H1 (cell line): ENCODE results near the gene NR4A3. TPM values are rescaled to one million over a fixed set of nuclear protein-coding genes. Genes with fewer than 3 reads are reported as not detected.
A peak's percentile ranks its signal among the peaks of the same experiment; 100 is the strongest.

Experiments
- CTCF ChIA-PET: fragments of 300-600 bp; sonication (Branson Sonifier 250); formaldehyde crosslinking; loops from one replicate; lab custom pipeline; 2021; ENCODE audit not compliant: partially characterized antibody; lab: Charles Lee
- POLR2A ChIA-PET: fragments of 300-600 bp; sonication (Branson Sonifier 250); formaldehyde crosslinking; loops from one replicate; lab custom pipeline; 2021; ENCODE audit warnings: inconsistent platforms; ENCODE audit not compliant: partially characterized antibody; lab: Charles Lee
- DNase-seq, 2 experiments: peaks; one replicate each; pipeline versions ENCODE4 v3.0.0 to v3.0.0-alpha.2; 2010 to 2022; ENCODE audit warnings: low spot score in 2 of 2, low read depth in 1 of 2, mixed read lengths in 1 of 2
- FAIRE-seq: peaks from 2 replicates; lab custom pipeline; 2011; peaks lifted over from hg19 to GRCh38; lab: Jason Lieb, UNC
- H2AFZ ChIP-seq: 2 replicates; pipeline ENCODE4 v1.8.1; 2012; ENCODE audit warnings: low read length, inconsistent platforms
- H2AK5ac ChIP-seq: 2 replicates; pipeline ENCODE4 v1.6.1; 2013; ENCODE audit warnings: low read depth, low read length
- H2BK120ac ChIP-seq: replicated peaks from 2 replicates; pipeline ENCODE3; 2013; ENCODE audit warnings: low read depth, low read length, inconsistent platforms
- H2BK12ac ChIP-seq: 2 replicates; pipeline ENCODE4 v1.6.1; 2013; ENCODE audit warnings: low read depth, low read length
- H2BK15ac ChIP-seq: 2 replicates; pipeline ENCODE4 v1.6.1; 2013; ENCODE audit warnings: low read length
- H2BK20ac ChIP-seq: 2 replicates; pipeline ENCODE4 v1.6.1; 2013; ENCODE audit warnings: low read length
- H2BK5ac ChIP-seq: 2 replicates; pipeline ENCODE4 v1.6.1; 2013; ENCODE audit warnings: low read depth, low read length
- H3K14ac ChIP-seq: 2 replicates; pipeline ENCODE4 v1.6.1; 2013; ENCODE audit warnings: inconsistent platforms; ENCODE audit not compliant: insufficient read length
- H3K18ac ChIP-seq: 2 replicates; pipeline ENCODE4 v1.6.1; 2013; ENCODE audit warnings: low read length; ENCODE audit errors: extremely low read depth
- H3K23ac ChIP-seq: 2 replicates; pipeline ENCODE4 v1.6.1; 2013; ENCODE audit warnings: inconsistent platforms; ENCODE audit not compliant: insufficient read length
- H3K23me2 ChIP-seq: 2 replicates; pipeline ENCODE4 v1.6.1; 2013; ENCODE audit warnings: low read depth, low read length
- H3K27ac ChIP-seq: 2 replicates; pipeline ENCODE4 v1.6.1; 2011; ENCODE audit warnings: low read depth, low read length, inconsistent platforms
- H3K27me3 ChIP-seq, 4 experiments: replicated peaks in 1 of 4; 1 replicate in 1 of 4; 2 replicates in 3 of 4; pipeline versions ENCODE4 v1.6.1 to v1.8.1; 2011 to 2013; ENCODE audit warnings: low read length in 3 of 4, mild to moderate bottlenecking in 3 of 4, inconsistent platforms in 2 of 4, mixed read lengths in 2 of 4, moderate library complexity in 1 of 4; ENCODE audit not compliant: control insufficient read depth in 3 of 4, insufficient read depth in 3 of 4; ENCODE audit errors: extremely low read depth in 1 of 4
- H3K36me3 ChIP-seq, 4 experiments: 2 replicates each; pipeline versions ENCODE4 v1.6.1 to v1.8.1; 2011 to 2013; ENCODE audit warnings: mild to moderate bottlenecking in 4 of 4, low read length in 3 of 4, moderate library complexity in 2 of 4, control low read depth in 1 of 4, inconsistent platforms in 1 of 4; ENCODE audit not compliant: insufficient read depth in 4 of 4, control insufficient read depth in 2 of 4
- H3K4ac ChIP-seq: replicated peaks from 2 replicates; pipeline ENCODE3; 2013; ENCODE audit warnings: low read length, low read depth, mixed read lengths, inconsistent platforms; ENCODE audit not compliant: insufficient read length
- H3K4me1 ChIP-seq, 4 experiments: replicated peaks in 1 of 4; 1 replicate in 1 of 4; 2 replicates in 3 of 4; pipeline versions ENCODE4 v1.6.1 to v1.8.1; 2011 to 2013; ENCODE audit warnings: low read length in 3 of 4, inconsistent platforms in 2 of 4, mixed read lengths in 1 of 4; ENCODE audit not compliant: insufficient read depth in 4 of 4, control insufficient read depth in 3 of 4
- H3K4me2 ChIP-seq, 2 experiments: 2 replicates each; pipeline versions ENCODE4 v1.6.1 to v1.8.1; 2011 to 2013; ENCODE audit warnings: low read depth in 2 of 2, low read length in 2 of 2, control low read depth in 1 of 2, inconsistent platforms in 1 of 2, mild to moderate bottlenecking in 1 of 2; ENCODE audit not compliant: insufficient read depth in 1 of 2
- H3K4me3 ChIP-seq, 4 experiments: fragments of 200-600, 300-600 bp in 1 of 4; sonication (generic), shearing (Covaris generic), sonication (Bioruptor Twin) in 1 of 4; 2 replicates each; pipeline versions ENCODE4 v1.5.1 to v1.8.1; 2011 to 2016; ENCODE audit warnings: low read length in 4 of 4, low read depth in 3 of 4, control low read depth in 2 of 4, inconsistent platforms in 2 of 4, mild to moderate bottlenecking in 2 of 4, mixed read lengths in 1 of 4, moderate library complexity in 1 of 4; ENCODE audit not compliant: insufficient read depth in 2 of 4; ENCODE audit errors: extremely low read depth in 1 of 4
- H3K56ac ChIP-seq: replicated peaks from 2 replicates; pipeline ENCODE3; 2013; ENCODE audit warnings: low read depth, mild to moderate bottlenecking, mixed read lengths, low read length, inconsistent platforms; ENCODE audit not compliant: insufficient read length
- H3K79me1 ChIP-seq: 2 replicates; pipeline ENCODE4 v1.6.1; 2013; ENCODE audit warnings: low read depth, low read length, control low read depth
- H3K79me2 ChIP-seq, 2 experiments: 2 replicates each; pipeline versions ENCODE4 v1.6.1 to v1.8.1; 2012 to 2013; ENCODE audit warnings: low read length in 2 of 2, mild to moderate bottlenecking in 2 of 2, inconsistent platforms in 1 of 2; ENCODE audit not compliant: insufficient read depth in 2 of 2, control insufficient read depth in 1 of 2
- H3K9ac ChIP-seq, 4 experiments: replicated peaks in 1 of 4; 1 replicate in 1 of 4; 2 replicates in 3 of 4; pipeline versions ENCODE4 v1.6.1 to v1.8.1; 2011 to 2013; ENCODE audit warnings: low read depth in 3 of 4, low read length in 3 of 4, control low read depth in 2 of 4, mild to moderate bottlenecking in 2 of 4, moderate library complexity in 2 of 4, inconsistent platforms in 1 of 4; ENCODE audit errors: extremely low read depth in 1 of 4
- H3K9me3 ChIP-seq, 2 experiments: 2 replicates each; pipeline versions ENCODE4 v1.6.1 to v1.8.1; 2012 to 2013; ENCODE audit warnings: mild to moderate bottlenecking in 2 of 2, moderate library complexity in 2 of 2, control low read depth in 1 of 2, inconsistent platforms in 1 of 2, low read depth in 1 of 2, low read length in 1 of 2, mixed read lengths in 1 of 2; ENCODE audit not compliant: insufficient read depth in 2 of 2
- H4K20me1 ChIP-seq, 2 experiments: replicated peaks in 1 of 2; 2 replicates each; pipeline versions ENCODE3 to v1.8.1; 2011 to 2013; ENCODE audit warnings: inconsistent platforms in 2 of 2, low read length in 2 of 2, mild to moderate bottlenecking in 1 of 2; ENCODE audit not compliant: insufficient read depth in 2 of 2, control insufficient read depth in 1 of 2
- H4K5ac ChIP-seq: 2 replicates; pipeline ENCODE4 v1.6.1; 2013; ENCODE audit warnings: low read length, low read depth, mixed read lengths, inconsistent platforms; ENCODE audit not compliant: insufficient read length
- H4K8ac ChIP-seq: 2 replicates; pipeline ENCODE4 v1.8.0; 2013; ENCODE audit warnings: mild to moderate bottlenecking, moderate library complexity, low read length, inconsistent platforms; ENCODE audit not compliant: insufficient read depth; ENCODE audit errors: extremely low read depth
- H4K91ac ChIP-seq: replicated peaks from 2 replicates; pipeline ENCODE3; 2013; ENCODE audit warnings: low read length, mixed read lengths, inconsistent platforms; ENCODE audit not compliant: insufficient read length
- ZNF274 ChIP-seq: IDR thresholded peaks from 2 replicates; pipeline ENCODE4 v1.7.0; 2012; ENCODE audit warnings: low read length, borderline replicate concordance; ENCODE audit errors: extremely low read depth
- WGBS, 2 experiments: shearing (Covaris generic) in 1 of 2; methylation state at CpG; one replicate each; pipeline versions ENCODE4 v1.1.6 to v1.1.7; 2013 to 2015; ENCODE audit warnings: low lambda C conversion rate in 2 of 2, mixed read lengths in 2 of 2, inconsistent platforms in 1 of 2, low coverage in 1 of 2, missing lambda C conversion rate in 1 of 2; ENCODE audit not compliant: insufficient replicate concordance in 2 of 2, insufficient coverage in 1 of 2, insufficient read length in 1 of 2; ENCODE audit errors: extremely low coverage in 1 of 2, missing lambda C conversion rate in 1 of 2; 5-methylcytosine and 5-hydroxymethylcytosine counted together
- polyA plus RNA-seq, 7 experiments: library from polyadenylated mRNA; depleted of rRNA in 3 of 7; stranded (reverse) in 5 of 7; unstranded in 2 of 7; fragments of >200 nt in 5 of 7; fragments of 200-250 nt in 2 of 7; gene quantifications; 1 replicate in 5 of 7; 2 replicates in 1 of 7; 4 replicates in 1 of 7; pipeline versions ENCODE4 v1.2.1 to v1.2.3, GENCODE V29; 2011 to 2013; ENCODE audit warnings: missing spikeins in 2 of 7, mixed read lengths in 2 of 7
- total RNA-seq: library from RNA; stranded (reverse); fragmentation: NEBNext Ultra II Directional; extraction: Animal tissue kit (Norgen Biotek cat#: 25700); gene quantifications from 2 replicates; pipeline ENCODE4 v1.2.1, GENCODE V29; 2021

Gene NR4A3
- total and polyA plus RNA-seq, 2 of the 8 experiments (the other 6 are each of a cell fraction or from before 2014, with no cell fraction given): 0.05 to 0.30 TPM

DNA sequence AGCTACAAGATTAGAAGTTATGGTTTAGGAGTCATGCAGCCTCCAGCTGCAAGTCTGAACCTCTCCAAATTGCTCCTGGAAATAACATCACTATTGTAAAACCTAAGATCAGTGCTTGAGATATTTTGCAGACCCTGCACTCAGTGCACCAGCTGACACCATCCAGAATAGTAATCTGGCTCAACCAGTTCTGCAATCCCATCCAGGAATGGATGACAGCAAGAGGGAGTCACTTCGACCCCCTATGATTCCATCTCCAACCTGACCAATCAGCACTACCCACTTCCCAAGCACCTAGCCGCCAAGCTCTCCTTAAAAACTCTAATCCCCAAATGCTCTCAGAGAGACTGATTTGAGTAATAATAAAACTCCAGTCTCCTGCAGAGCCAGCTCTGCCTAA is 37.9 kb upstream of the NR4A3 start:
- Histone ChIP-seq H2AFZ (no peak overlapping the region), H3K79me1 (no peaks in the 10 kb centered on the region), H3K27ac (no peak overlapping the region), H3K56ac (no peak overlapping the region), H3K27me3 (no peaks in the 10 kb centered on the region), H2BK20ac (no peak overlapping the region), H3K18ac (no peak overlapping the region), H3K23ac (no peak overlapping the region), H3K4me2 (peak overlapping the region; percentile 48 to 62), H3K36me3 (no peaks in the 10 kb centered on the region), H3K23me2 (no peaks in the 10 kb centered on the region), H2BK12ac (no peak overlapping the region), H4K91ac (no peak overlapping the region), H4K5ac (no peak overlapping the region), H3K79me2 (no peaks in the 10 kb centered on the region), H2AK5ac (no peak overlapping the region), H3K9me3 (0 out of 4 replicates have a peak, but pooled peaks cover 0 to 2% of the 10 kb centered on the region in 2 experiments), H3K4ac (no peak overlapping the region), H3K14ac (no peak overlapping the region), H4K8ac (no peak overlapping the region), H2BK15ac (no peak overlapping the region), H3K4me1 (peaks cover 6 to 15% (median 11%) of the 10 kb centered on the region in 4 experiments), H2BK120ac (no peak overlapping the region), H2BK5ac (peak overlapping the region; percentile 41; the same call in 1 of the 2 replicates), H3K9ac (no peak overlapping the region), H4K20me1 (no peaks in the 10 kb centered on the region), H3K4me3 (peak overlapping the region in 1 of 4 experiments; percentile 37; a peak in 2 of 8 replicates)
- FAIRE-seq: no peak
- ChIA-PET CTCF (interaction anchor here (0.9 to 1.4 kb wide), 3 partner anchors 41 to 219 kb away, joined by 3 read pairs; no protein-coding TSS in a partner anchor), POLR2A (interaction anchor here (1.9 kb wide), 1 partner anchor 38 kb away, joined by 5 read pairs; the partner anchor contains the start of gene NR4A3)
- WGBS, 2 experiments: 14% methylated on average over 2 of the region's 2 CpGs; no CpG with 5 or more reads in 1 of the 2 experiments
- DNase-seq: no peak
- no peak for TF ChIP-seq ZNF274
